Dedifferentiated amniotic fluid mesenchymal stem cell (primary cell): ENCODE data around the gene EPHB1.
"Not testable (repeated sequence)": the region's sequence is repeated elsewhere in the genome, so short reads cannot be mapped to it uniquely, and the experiment has no call there.

Experiments
- DNase-seq: peaks from one replicate; pipeline ENCODE4 v3.0.0-alpha.2; 2016; ENCODE audit errors: extremely low spot score

Gene EPHB1

DNA sequence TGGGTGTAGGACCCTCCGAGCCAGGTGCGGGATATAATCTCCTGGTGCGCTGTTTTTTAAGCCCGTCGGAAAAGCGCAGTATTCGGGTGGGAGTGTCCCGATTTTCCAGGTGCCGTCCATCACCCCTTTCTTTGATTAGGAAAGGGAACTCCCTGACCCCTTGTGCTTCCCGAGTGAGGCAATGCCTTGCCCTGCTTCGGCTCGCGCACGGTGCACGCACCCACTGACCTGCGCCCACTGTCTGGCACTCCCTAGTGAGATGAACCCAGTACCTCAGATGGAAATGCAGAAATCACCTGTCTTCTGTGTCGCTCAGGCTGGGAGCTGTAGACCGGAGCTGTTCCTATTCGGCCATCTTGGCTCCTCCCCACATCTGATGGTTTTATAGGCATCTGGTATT is 210.6 kb downstream of the EPHB1 start:
- DNase-seq, result not testable (repeated sequence)

DNA sequence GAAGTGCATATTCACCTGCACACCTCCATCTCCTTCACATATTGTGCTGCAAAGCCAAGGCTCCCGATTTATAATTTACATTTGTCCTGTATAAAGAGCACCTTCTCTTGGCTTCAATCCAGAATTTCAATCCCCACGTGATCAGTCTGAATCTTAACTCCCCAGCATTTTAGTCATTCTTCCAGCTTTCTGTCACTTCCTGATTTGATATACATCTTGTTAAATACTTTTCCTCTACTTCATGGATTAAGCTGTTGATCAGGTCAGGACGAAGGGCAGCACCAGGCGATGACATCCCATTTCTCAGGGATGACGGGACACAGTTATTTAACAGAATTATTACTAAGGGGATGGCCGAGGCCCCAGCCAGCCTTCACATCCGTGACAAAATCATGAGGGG is 212.5 kb downstream of the EPHB1 start:
- no peak for DNase-seq

DNA sequence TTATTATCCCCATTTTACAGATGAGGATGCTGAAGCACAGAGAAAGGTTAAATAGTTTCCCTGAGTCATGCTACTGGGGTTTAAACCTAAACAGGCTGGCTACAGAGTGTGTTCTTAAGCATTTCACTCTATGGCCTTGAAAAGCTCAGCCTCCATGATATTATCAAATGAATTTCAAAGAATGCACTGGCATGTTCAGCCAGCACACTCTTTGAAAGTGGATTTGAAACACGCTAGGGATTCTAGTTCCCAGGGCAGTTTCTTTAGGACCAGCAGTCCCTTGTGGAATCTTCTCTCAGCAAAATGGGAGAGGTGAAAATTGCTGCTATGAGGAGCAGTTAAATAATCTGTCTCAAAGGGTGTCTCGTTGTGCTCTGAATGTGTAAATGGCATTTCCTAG is 213.3 kb downstream of the EPHB1 start:
- no peak for DNase-seq

DNA sequence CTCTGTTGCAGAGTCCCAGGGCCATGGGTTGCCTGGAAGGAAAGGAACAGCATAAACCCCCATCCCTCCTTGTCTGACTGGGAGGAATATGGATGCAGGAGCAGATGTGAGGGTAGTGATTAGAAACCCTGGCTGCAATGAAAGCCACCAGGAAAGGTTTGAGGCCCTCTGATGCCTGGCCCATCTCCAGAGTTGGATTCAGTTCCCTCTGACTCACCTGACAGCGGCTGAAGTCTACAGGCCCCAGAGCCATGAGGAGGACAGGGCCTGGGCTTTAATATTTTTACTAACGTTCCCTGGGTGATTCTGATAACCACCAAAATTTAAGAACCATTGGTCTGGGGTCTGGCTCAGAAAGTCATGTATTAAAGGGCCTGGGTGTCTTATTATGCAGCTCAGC is 214.0 kb downstream of the EPHB1 start:
- DNase-seq, result no peak

DNA sequence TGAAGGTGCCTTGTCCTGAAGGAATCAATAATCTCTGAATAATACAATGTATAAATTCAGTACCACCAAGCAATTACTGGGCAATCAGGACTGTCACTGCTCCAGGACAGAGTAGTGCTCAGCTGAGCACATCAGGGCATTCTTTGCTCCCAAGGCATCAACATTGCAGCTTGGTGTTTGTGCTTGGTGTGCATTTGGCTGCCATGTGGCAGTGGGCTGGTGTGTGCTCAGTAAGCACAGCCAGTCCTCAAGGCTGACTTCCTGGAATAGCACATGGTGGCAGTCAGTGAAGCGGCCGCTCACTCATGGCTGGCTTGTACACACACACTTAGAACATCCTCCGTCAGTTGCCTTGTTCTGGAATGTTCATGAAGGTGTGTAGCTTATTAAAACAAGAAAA is 217.0 kb downstream of the EPHB1 start:
- DNase-seq, result no peak

DNA sequence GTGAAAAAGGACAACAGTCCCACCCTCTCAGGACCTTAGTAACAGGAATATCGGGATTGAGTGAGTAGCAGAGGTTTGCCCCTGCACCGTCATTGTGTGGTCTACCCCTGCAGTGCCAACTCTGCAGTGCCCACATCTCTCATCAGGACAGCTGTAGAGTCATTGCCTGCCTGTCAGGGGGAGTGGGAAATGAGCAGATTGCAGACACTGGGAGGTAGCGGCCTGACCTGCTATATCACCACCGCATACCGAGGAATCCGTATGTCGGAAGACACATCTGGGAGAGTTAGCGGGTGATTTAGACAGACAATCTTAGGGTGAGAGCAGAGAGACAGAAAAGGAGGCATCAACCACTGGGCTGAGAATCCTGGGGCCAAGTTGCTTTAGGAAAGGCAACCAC is 218.1 kb downstream of the EPHB1 start:
- DNase-seq, result no peak

DNA sequence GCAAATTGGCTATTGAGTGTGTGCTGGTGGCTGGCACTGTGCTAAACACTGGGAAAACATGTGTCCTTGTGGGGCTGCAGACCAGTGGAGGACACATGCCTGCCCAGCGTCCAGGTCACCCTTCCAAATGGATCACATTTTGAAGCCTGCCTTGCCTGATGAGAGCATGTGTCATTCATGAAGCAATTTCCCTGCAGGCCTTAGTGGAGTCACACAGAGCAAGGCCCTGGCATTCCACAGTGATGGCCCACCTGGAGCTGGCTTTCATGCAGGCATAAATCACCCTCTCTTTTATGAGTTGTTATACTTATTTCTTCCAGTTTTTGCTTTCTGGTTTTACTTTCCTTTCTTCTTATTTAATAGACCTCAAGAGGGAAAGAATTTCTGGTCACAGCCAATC is 219.5 kb downstream of the EPHB1 start:
- no peak for DNase-seq

DNA sequence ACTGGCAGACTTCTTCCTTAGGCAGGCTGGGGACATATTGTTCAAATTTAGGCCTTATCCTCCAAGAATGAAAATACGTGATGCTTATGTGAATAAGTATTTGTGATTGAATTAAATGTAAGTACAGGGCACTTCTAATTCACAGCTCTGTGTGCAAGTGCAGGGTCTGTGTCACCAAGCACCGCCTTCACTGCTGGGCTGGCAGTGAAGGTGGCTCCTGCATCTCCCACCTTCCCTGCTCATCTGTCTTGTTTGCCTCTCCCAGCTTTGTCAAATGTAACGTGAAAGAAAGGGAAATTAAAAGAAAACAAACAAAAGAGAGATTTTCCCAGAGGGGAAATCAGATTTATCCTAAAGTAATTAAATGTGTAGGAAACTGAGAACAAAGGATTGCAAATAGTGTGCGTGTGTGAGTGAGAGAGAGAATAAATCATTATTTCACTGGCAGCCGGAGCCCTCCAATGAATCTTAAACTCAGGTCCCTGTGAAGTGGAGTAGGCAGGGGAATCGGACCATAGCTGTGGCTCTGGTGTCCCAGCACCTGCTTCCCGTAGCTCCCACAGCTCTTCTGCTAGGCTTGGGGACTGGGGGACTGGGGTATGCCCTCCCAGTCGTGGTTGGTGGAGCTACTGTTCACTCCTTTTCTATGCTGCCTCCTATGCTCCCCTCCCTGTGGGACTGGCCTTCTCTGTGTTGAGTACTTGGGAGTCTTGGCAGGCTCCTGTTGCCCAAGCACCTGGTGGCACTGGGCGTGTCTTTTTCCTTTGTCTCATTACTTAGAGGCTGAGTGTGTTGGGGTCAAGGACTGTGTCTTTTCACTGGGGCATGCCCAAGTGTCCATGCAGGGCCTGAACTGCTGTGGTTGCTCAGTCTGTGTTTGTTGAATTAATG is 222.2 kb downstream of the EPHB1 start:
- DNase-seq, result no peak

DNA sequence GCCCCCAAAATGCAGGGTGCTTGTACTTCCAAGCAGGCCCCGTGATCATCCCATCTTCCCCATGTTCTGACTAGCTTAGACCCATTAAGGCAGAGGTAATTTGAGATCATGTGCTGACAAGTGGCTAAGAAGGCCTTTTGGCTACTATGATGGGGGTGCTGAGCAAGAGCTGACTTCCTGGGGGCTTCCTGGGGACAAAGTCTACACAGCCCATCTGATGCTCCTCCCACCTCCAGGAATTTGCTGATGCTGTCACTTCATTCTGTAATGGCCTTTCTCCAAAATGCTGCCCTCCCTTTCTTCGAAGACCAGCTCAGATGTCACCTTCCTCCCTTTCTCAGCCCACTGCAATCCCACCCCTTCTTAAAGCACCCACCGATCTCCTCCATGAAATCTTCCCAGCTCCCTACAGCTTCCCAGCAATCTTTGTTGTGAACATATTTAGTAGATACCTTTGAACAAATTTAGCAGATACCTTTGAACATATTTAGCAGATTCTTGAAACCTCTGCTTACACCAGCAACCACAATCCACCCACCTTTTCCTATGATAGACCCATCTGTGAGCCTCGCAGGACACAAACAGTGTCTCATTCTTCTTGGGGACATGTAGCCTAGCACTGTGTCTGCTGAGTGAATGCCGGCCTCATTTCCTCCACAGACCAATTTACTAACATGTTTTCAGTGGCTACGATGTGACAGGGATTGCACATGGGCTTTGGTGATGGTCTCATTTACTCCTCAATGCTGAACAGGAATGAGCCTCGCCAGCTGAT is 223.3 kb downstream of the EPHB1 start:
- DNase-seq, result no peak

DNA sequence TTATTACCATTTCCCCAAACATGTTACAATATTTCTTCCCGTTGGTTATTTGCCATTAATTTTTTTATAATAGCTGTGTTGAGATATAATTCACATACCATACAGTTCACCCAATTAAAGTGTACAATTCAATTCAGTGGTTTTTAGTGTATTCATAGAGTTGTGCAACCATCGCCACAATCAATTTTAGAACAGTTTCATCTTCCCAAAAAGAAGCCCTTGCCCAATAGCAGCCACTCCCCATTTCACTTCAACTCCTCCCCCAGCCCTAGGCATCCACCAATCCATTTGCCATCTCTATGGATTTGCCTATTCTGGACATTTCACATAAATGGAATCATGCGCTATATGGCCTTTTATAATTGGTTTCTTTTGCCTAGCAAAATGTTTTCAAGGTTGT is 225.1 kb downstream of the EPHB1 start:
- DNase-seq, result no peak

DNA sequence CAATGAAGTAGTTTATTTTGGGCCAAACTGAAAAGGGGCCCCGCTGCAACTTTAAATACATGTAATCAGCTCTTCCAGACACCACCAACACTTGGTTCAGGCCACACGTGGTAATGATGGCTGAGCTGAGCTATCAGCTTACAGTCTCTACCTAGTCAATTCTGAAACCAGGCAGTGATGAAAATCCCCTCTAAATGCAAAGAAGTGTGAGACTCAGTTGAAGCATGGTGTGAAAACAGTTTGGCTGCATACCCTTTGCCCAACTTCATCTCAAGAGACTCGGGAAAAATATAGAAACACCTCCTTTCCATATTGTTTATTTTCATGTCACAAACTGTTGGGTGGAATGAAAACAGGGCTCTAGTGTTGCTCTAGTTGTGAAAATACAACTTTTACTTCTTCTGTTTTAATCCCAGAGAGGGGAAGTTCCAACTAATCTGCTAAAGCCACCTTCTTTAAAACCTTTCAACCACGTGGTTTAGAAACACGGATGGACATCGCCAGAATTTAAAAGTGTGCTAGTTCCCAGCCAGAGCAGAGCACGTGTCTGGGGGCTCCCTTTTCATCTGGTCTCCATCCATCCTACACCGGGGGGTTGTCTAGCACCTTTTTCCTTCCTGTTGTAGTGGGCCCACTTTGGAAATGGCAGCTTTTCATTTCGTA is 229.1 kb downstream of the EPHB1 start:
- no peak for DNase-seq

DNA sequence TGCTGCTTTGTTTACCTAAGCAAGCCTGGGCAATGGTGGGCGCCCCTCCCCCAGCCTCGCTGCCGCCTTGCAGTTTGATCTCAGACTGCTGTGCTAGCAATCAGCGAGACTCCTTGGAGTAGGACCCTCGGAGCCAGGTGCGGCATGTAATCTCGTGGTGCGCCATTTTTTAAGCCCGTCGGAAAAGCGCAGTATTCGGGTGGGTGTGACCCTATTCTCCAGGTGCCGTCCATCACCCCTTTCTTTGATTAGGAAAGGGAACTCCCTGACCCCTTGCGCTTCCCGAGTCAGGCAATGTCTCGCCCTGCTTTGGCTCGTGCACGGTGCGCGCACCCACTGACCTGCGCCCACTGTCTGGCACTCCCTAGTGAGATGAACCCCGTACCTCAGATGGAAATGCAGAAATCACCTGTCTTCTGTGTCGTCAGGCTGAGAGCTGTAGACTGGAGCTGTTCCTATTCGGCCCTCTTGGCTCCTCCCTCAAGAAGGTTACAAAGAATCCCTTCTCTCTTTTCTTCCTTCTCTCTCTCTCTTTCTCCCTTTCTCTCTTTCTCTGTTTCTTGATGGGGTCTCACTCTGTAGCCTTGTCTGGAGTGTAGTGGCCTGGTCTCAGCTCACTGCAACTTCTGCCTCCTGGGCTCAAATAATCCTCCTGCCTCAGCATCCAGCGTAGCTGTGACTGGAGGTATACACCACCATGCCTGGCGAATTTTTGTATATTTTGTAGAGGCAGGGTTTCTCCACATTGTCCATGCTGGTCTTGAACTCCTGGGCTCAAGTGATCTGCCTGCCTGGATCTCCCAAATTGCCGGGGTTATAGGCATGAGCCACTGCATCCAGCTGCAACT is 235.9 kb downstream of the EPHB1 start:
- not testable (repeated sequence) for DNase-seq

DNA sequence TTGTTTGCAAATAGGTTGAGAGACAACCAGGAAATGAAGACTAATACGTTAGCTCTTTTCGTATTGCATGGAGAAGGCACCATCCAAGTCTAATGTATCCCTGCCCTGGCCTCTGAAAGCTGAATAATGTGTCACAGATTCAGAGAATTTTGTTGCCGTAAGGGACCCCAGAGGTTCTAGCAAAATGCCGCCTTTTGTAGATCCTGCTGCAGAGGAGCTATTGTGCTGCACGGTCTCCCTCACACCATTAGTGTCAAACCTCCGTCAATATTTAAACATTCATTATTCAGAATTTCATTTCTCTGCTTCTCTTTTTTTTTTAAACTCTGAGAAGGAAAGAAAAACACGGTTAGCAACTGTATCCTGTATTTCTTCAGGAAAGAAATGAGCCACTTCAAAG is 238.7 kb downstream of the EPHB1 start:
- no peak for DNase-seq

DNA sequence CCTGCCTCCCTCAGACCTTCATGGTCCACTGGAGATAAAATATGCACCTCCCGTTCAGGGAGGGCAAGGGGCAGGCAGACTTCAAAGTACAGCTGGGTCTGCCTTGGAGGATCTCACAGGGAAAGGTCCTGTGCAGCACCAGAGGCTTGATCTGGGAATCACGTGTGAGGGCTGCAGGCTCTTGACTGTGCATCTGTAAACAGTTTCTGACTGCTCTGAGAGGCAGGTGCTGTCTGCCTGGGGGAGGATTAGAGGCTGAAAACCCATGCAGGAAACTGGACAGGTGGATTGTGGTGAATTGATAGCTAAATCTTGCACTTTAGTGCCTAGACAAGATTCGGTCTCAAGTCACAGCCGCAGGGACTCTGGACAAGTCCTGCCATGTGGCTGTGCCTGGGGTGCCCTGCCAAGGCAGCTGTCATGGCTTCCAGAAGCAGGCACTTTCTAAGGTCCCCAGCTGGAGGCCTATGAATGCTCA is 239.3 kb downstream of the EPHB1 start:
- DNase-seq, result no peak

DNA sequence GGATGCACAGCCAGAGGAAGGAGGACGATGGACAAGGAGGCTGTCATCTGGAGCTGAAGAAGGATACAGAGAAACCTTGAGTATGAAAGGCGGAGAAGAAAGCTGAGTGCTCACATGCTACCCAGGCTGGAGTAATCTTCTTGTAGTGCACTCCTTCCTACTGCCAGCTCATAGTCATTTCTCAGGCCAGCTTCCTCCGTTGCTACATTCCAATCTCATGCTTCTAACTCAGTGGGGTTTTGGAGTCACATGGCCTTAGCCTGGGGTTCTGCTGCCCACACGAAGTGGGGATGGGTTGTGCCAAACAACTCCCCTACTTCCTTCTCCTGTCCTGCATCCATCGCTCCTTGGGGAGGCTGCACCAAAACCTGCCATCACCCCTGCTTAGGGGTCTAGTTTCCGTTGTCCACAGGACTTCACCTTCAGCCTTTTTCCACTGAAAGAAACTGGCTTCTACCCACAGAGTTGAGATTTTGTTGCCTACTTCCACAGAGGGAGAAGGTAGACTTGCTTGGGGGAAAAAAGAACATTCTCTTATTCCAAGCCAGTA is 239.9 kb downstream of the EPHB1 start:
- DNase-seq, result no peak

DNA sequence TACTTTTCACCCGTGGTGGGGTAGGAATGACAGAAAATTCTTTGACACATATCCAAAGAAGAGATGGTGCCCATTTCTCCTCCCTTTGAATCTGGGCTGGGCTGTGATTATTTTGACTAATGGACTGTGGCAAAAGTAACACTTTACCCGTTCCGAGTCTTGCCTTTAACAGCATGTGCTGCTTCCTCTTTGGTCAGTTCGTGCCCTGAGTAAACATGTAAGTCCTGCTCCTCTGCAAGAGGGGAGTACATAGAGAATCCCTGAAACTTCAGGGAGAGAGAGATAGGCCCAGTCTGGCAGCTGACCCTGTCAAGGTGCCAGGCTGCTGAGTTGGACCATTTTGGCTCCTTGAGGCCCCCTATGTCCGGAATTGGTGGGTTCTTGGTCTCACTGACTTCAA is 243.1 kb downstream of the EPHB1 start:
- no peak for DNase-seq

DNA sequence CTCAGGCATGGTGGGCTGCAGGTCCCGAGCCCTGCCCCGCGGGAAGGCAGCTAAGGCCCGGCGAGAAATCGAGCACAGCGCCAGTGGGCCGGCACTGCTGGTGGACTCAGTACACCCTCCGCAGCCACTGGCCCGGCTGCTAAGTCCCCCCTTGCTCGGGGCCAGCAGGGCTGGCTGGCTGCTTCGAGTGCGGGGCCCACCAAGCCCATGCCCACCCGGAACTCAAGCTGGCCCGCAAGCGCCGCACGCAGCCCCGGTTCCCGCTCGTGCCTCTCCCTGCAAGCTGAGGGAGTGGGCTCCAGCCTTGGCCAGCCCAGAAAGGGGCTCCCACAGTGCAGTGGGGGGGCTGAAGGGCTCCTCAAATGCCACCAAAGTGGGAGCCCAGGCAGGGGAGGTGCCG is 244.5 kb downstream of the EPHB1 start:
- not testable (repeated sequence) for DNase-seq

DNA sequence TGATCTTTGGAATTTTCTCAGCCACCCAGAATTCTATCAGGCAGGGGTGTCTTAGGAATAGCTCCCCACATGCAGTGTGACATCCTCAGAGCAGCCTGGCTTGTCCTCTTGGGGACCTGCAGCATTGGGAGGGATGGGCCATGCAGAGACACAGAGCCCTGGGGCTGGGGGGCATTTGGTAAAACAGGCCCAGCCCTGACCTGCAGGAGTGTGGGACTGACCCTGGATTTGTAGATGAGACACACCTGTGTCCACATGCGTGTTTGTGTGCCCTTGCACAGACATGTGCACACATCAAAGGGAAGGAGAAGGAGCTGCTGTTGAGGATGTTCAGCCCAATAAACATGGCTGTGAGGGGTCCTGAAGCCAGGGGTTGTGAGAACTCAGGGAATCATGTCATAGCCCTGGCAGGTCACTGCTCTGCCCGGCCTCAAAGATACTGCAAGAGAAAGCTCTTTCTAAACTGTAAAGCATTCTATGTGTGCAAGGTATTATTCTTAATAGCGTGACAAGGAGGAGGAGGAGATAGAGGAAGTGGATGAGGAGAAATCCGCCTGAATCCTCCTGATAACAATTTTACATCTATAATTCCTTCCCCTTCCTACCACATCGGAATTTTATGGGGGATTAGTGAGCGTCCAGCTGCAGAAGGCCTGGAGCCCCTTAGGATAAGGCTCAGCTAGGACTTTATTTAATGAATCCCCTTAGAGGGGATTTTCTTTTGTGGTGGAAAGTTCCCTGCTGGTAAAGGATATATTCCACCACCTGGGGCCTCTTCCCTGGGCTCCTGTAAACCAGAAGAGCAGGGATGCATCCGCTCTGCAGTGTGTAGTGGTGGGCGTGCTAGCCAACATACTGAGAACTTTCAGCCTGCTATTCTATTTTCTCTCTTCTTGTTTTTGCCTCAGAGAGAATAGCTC is 245.5 kb downstream of the EPHB1 start:
- no peak for DNase-seq

DNA sequence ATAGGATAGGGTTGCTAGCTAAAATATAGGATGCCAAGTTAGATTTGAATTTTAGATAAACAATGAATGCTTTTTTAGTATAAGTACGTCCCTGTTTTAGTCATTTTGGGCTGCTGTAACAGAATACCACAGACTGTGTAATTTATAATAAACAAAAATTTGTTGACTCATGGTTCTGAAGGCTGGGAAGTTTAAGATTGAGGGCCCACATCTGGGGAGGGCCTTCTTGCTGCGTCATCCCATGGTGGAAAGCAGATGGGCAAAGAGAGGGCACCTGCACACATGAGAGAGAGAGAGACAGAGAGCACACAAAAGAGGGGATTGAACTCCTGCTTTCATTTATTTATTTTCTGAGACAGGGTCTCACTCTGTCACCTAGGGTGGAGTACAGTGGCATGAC is 246.5 kb downstream of the EPHB1 start:
- DNase-seq, result peak; percentile 39

DNA sequence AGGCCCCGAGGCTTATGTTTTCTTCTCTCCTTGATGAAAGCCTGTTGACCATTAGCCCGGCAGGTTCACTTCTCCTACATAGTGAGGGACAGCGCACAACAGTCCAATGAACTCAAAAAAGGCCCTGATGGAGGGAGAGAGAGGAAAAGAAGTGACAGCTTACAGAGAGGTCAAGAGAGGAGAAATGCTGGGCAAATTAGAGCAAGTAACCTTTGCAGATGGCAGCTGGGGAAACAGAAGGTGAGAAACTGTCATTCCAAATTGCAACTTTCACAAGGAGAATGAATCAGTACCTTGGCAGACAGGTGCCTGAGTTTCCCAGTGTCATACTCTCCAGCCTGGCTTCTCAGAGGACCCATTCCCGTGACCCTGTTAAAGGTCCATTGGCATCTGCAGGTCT is 252.0 kb downstream of the EPHB1 start:
- no peak for DNase-seq
